K562 (cell line): Measurements from ENCODE around the gene NCDN. TPM values are rescaled to one million over a fixed set of nuclear protein-coding genes. Genes with fewer than 3 reads are reported as not detected.

Experiments used
- ATAC-seq: fragments of 200-7000 bp; cut with Tn5 transposase; 3 replicates; pipeline ENCODE4 v1.9.1; 2020; ENCODE audit warnings: moderate library complexity
- Bru-seq: library from RNA; stranded (reverse); fragments of 400-500 nt; gene quantifications from one replicate; lab custom pipeline; 2021; lab: Mats Ljungman, UMichigan
- BruChase-seq, 2 experiments: library from RNA; stranded (reverse); fragments of 400-500 nt; gene quantifications; one replicate each; lab custom pipeline; 2021; lab: Mats Ljungman, UMichigan
- BruUV-seq: library from RNA; stranded (reverse); fragments of 400-500 nt; replicated peaks from 2 replicates; lab custom pipeline; 2021; lab: Mats Ljungman, UMichigan
- CTCF ChIA-PET: fragments of 300-600 bp; formaldehyde crosslinking; extraction: SDS; loops from one replicate; lab custom pipeline; 2021; ENCODE audit warnings: low intra/inter-chr PET ratio; lab: Yijun Ruan, JAX
- POLR2A ChIA-PET: fragments of 300-600, 350-650 bp; sonication (Branson Sonifier 250); formaldehyde crosslinking; extraction: SDS; loops from one replicate; lab custom pipeline; 2021; ENCODE audit warnings: antibody characterized with exemption, inconsistent platforms; lab: Yijun Ruan, JAX
- DNase-seq, 4 experiments: peaks; one replicate each; pipeline versions ENCODE4 v3.0.0 to v3.0.0-alpha.2; 2011 to 2018; ENCODE audit warnings: low spot score in 3 of 4, mixed read lengths in 3 of 4; ENCODE audit errors: extremely low read depth in 1 of 4
- FAIRE-seq: peaks from 2 replicates; lab custom pipeline; 2011; peaks lifted over from hg19 to GRCh38; lab: Jason Lieb, UNC
- H2AFZ ChIP-seq: 2 replicates; pipeline ENCODE4 v1.6.0; 2011; ENCODE audit warnings: low read depth, low read length, control low read depth, inconsistent platforms
- H3K27ac ChIP-seq: fragments of 200-600 bp; 3 replicates; pipeline ENCODE4 v1.8.0; 2011; ENCODE audit warnings: low read depth, mild to moderate bottlenecking, control low read depth, inconsistent platforms, low read length, moderate library complexity, mixed read lengths; ENCODE audit errors: extremely low read depth
- H3K27me3 ChIP-seq, 2 experiments: fragments of 300-600 bp in 1 of 2; 2 replicates in 1 of 2; 3 replicates in 1 of 2; pipeline versions ENCODE4 v1.6.0 to v1.8.0; 2011; ENCODE audit warnings: inconsistent platforms in 2 of 2, low read length in 2 of 2, mild to moderate bottlenecking in 1 of 2, mixed read lengths in 1 of 2, moderate library complexity in 1 of 2; ENCODE audit not compliant: control insufficient read depth in 2 of 2, insufficient read depth in 2 of 2
- H3K36me3 ChIP-seq: fragments of 300-600 bp; 3 replicates; pipeline ENCODE4 v1.8.0; 2011; ENCODE audit warnings: mild to moderate bottlenecking, low read length, inconsistent platforms; ENCODE audit not compliant: control insufficient read depth, insufficient read depth
- H3K4me1 ChIP-seq, 2 experiments: fragments of 200-600 bp in 1 of 2; replicated peaks in 1 of 2; 2 replicates in 1 of 2; 3 replicates in 1 of 2; pipeline versions ENCODE4 v1.5.1 to v1.8.0; 2011; ENCODE audit warnings: inconsistent platforms in 2 of 2, low read length in 2 of 2, mild to moderate bottlenecking in 1 of 2, mixed read lengths in 1 of 2, moderate library complexity in 1 of 2; ENCODE audit not compliant: control insufficient read depth in 2 of 2, insufficient read depth in 2 of 2
- H3K4me2 ChIP-seq: 2 replicates; pipeline ENCODE4 v1.6.1; 2011; ENCODE audit warnings: low read length, control low read depth, inconsistent platforms, mixed read lengths; ENCODE audit not compliant: insufficient read depth
- H3K4me3 ChIP-seq: fragments of 200-600 bp; sonication (generic), shearing (Covaris generic); 2 replicates; pipeline ENCODE4 v1.5.1; 2016; ENCODE audit warnings: control low read depth, inconsistent platforms
- H3K79me2 ChIP-seq: fragments of 200-600 bp; 3 replicates; pipeline ENCODE4 v1.8.0; 2011; ENCODE audit warnings: low read length, inconsistent platforms; ENCODE audit not compliant: control insufficient read depth, insufficient read depth
- H3K9ac ChIP-seq, 2 experiments: 2 replicates each; pipeline versions ENCODE4 v1.6.0 to v1.6.1; 2011; ENCODE audit warnings: low read depth in 2 of 2, low read length in 2 of 2, control low read depth in 1 of 2, inconsistent platforms in 1 of 2, mild to moderate bottlenecking in 1 of 2, mixed read lengths in 1 of 2; ENCODE audit not compliant: insufficient read depth in 1 of 2
- H3K9me1 ChIP-seq: one replicate; pipeline ENCODE4 v1.6.0; 2011; ENCODE audit warnings: inconsistent platforms, mild to moderate bottlenecking, low read length, moderate library complexity; ENCODE audit not compliant: control insufficient read depth, insufficient read depth
- H3K9me3 ChIP-seq: replicated peaks from 2 replicates; pipeline ENCODE4 v1.5.1; 2011; ENCODE audit warnings: low read depth, low read length, inconsistent platforms; ENCODE audit not compliant: control insufficient read depth, insufficient read depth
- H4K20me1 ChIP-seq: replicated peaks from 2 replicates; pipeline ENCODE4 v1.6.1; 2011; ENCODE audit warnings: low read length, inconsistent platforms, mixed read lengths; ENCODE audit not compliant: control insufficient read depth, insufficient read depth
- MAFG ChIP-seq: fragments of 450-650 bp; conservative IDR thresholded peaks from 2 replicates; pipeline ENCODE4 v1.6.1; 2016; ENCODE audit warnings: missing genetic modification characterization, missing compliant biosample characterization
- PTRF ChIP-seq: fragments of 450-650 bp; IDR thresholded peaks from 2 replicates; pipeline ENCODE4 v1.6.1; 2016; ENCODE audit warnings: mild to moderate bottlenecking, missing genetic modification characterization, missing compliant biosample characterization
- RBBP5 ChIP-seq: fragments of 200-600 bp; sonication (generic); IDR thresholded peaks from 2 replicates; pipeline ENCODE4 v1.6.1; 2012; ENCODE audit warnings: borderline replicate concordance, mild to moderate bottlenecking, low read length, control low read depth, inconsistent platforms; ENCODE audit not compliant: insufficient read depth, poor library complexity, severe bottlenecking
- WGBS: fragments of 100-300 bp; shearing (Covaris generic); methylation state at CpG from one replicate; pipeline ENCODE4 v1.1.6; 2016; ENCODE audit warnings: low coverage, mixed read lengths; ENCODE audit not compliant: insufficient coverage; ENCODE audit errors: missing lambda C conversion rate; 5-methylcytosine and 5-hydroxymethylcytosine counted together
- in situ Hi-C: fragments of 300-500 bp; cut with MboI; formaldehyde crosslinking; loops from 4 replicates; pipeline ENCODE4 v1.15.0; 2018; ENCODE audit warnings: inconsistent platforms, mixed read lengths
- intact Hi-C: fragments of 100-400 bp; cut with micrococcal nuclease; formaldehyde crosslinking; loops from 2 replicates; pipeline ENCODE4 v1.14.2; 2022
- long read RNA-seq, 3 experiments: library from polyadenylated mRNA in 2 of 3; library from RNA in 1 of 3; unstranded in 2 of 3; stranded (forward) in 1 of 3; transcript quantifications; one replicate each; pipeline ENCODE4 v2.0.0, GENCODE V29; 2019 to 2022
- polyA minus RNA-seq, 3 experiments: library from RNA; depleted of rRNA, polyadenylated mRNA; stranded (reverse); fragments of >200 nt; gene quantifications; 2 replicates each; pipeline ENCODE4 v1.2.3, GENCODE V29; 2011
- polyA plus RNA-seq, 8 experiments: library from polyadenylated mRNA; depleted of rRNA in 4 of 8; stranded (reverse) in 5 of 8; unstranded in 3 of 8; fragments of >200 nt; fragmentation: Nextera tagmentation in 2 of 8; fragmentation: Illumina TruSeq in 1 of 8; extraction: Ambion mirVana in 2 of 8; extraction: Trizol in 1 of 8; gene quantifications; 2 replicates each; pipeline versions ENCODE4 v1.2.1 to v1.2.3, GENCODE V29; 2011 to 2014; ENCODE audit warnings: inconsistent platforms in 1 of 8, missing spikeins in 1 of 8
- total RNA-seq, 7 experiments: library from RNA; depleted of rRNA in 6 of 7; stranded (reverse); fragments of >200 nt in 6 of 7; fragmentation: Illumina TruSeq in 2 of 7; extraction: Trizol in 2 of 7; gene quantifications; 2 replicates each; pipeline versions ENCODE4 v1.2.1 to v1.2.3, GENCODE V29; 2011 to 2021; ENCODE audit warnings: low replicate concordance in 1 of 7
- TF ChIP-seq, protein P1 (sequence below): fragments of 250-450 bp; sonication (Bioruptor Pico); IDR thresholded peaks from 2 replicates; pipeline ENCODE4 v1.5.0; 2021; ENCODE audit warnings: mild to moderate bottlenecking, moderate library complexity
- TF ChIP-seq, protein P2 (sequence below), 3 experiments: IDR thresholded peaks in 2 of 3; conservative IDR thresholded peaks in 1 of 3; 2 replicates each; pipeline ENCODE4 v1.5.1; 2011 to 2012; ENCODE audit warnings: low read length in 3 of 3, mild to moderate bottlenecking in 3 of 3, control low read depth in 2 of 3, improper control_type of control experiment in 1 of 3, inconsistent platforms in 1 of 3, low read depth in 1 of 3, mixed read lengths in 1 of 3, moderate library complexity in 1 of 3; ENCODE audit not compliant: insufficient read depth in 2 of 3

The NCDN gene, protein sequence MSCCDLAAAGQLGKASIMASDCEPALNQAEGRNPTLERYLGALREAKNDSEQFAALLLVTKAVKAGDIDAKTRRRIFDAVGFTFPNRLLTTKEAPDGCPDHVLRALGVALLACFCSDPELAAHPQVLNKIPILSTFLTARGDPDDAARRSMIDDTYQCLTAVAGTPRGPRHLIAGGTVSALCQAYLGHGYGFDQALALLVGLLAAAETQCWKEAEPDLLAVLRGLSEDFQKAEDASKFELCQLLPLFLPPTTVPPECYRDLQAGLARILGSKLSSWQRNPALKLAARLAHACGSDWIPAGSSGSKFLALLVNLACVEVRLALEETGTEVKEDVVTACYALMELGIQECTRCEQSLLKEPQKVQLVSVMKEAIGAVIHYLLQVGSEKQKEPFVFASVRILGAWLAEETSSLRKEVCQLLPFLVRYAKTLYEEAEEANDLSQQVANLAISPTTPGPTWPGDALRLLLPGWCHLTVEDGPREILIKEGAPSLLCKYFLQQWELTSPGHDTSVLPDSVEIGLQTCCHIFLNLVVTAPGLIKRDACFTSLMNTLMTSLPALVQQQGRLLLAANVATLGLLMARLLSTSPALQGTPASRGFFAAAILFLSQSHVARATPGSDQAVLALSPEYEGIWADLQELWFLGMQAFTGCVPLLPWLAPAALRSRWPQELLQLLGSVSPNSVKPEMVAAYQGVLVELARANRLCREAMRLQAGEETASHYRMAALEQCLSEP
- 18.2 and 51.7 TPM in 2 replicates for total RNA-seq (2011; cell fraction: chromatin; rRNA removed; ENCODE audit: low replicate concordance)
- total RNA-seq (2011; cell fraction: nucleolus; rRNA removed): 35.4 and 36.2 TPM in 2 replicates
- 27.1 and 28.9 TPM in 2 replicates for total RNA-seq (2011; cell fraction: nucleoplasm; rRNA removed)
- total RNA-seq (2014; rRNA removed) (16.4 and 20.4 TPM in 2 replicates), total RNA-seq (2014; rRNA removed; fragmentation: Illumina TruSeq; extraction: Trizol) (4.5 and 5.4 TPM in 2 replicates), total RNA-seq (2015; rRNA removed; fragmentation: Illumina TruSeq; extraction: Trizol) (10.7 and 13.3 TPM in 2 replicates), total RNA-seq (2021) (33.5 and 35.1 TPM in 2 replicates), polyA plus RNA-seq (2011; rRNA removed) (8.1 and 14.6 TPM in 2 replicates), polyA plus RNA-seq (2014; fragmentation: Illumina TruSeq; extraction: Trizol) (16.0 and 26.9 TPM in 2 replicates), polyA plus RNA-seq (2014; fragmentation: Nextera tagmentation; extraction: Ambion mirVana) (1 to 10 TPM; 1.9 to 2.6 TPM), polyA plus RNA-seq (2014; rRNA removed) (20.0 and 24.8 TPM in 2 replicates), polyA minus RNA-seq (2011; rRNA and poly(A)+ RNA removed) (4.9 and 5.2 TPM in 2 replicates), Bru-seq, nascent RNA (percentile 73 among the genes with signal in this experiment), BruChase-seq, experiment 1, labeled RNA remaining after a 2-hour chase (percentile 59 among the genes with signal in this experiment), BruChase-seq, experiment 2, labeled RNA remaining after a 6-hour chase (percentile 59 among the genes with signal in this experiment)
- 11.3 and 22.9 TPM in 2 replicates for polyA plus RNA-seq (2011; cell fraction: cytosol; rRNA removed)
- 32.8 and 67.9 TPM in 2 replicates for polyA plus RNA-seq (2011; cell fraction: nucleus; rRNA removed)
- 23.9 and 26.1 TPM in 2 replicates for polyA plus RNA-seq (2012)
- 13.6 and 15.4 TPM in 2 replicates for polyA minus RNA-seq (2011; cell fraction: cytosol; rRNA and poly(A)+ RNA removed)
- polyA minus RNA-seq (2011; cell fraction: nucleus; rRNA and poly(A)+ RNA removed): 16.6 and 17.4 TPM in 2 replicates
- long read RNA-seq, experiment 1, transcript NCDN-201 (8 exons, 3,433 nt): major isoform, 20 of 143 reads
- long read RNA-seq, experiment 1, transcript NCDN-202 (7 exons, 3,683 nt): minor isoform, 11 of 143 reads
- long read RNA-seq, experiment 1, partial matches to known transcripts: 66 of 143 reads
- long read RNA-seq, experiment 1, other reads (novel, unspliced or antisense): 46 of 143 reads
- long read RNA-seq, experiment 2, transcript NCDN-201 (8 exons, 3,433 nt): major isoform, 14 of 46 reads
- long read RNA-seq, experiment 2, partial matches to known transcripts: 25 of 46 reads
- long read RNA-seq, experiment 2, other reads (novel, unspliced or antisense): 3 of 46 reads
- long read RNA-seq, experiment 3, transcript NCDN-201 (8 exons, 3,433 nt): major isoform, 7 of 15 reads
- long read RNA-seq, experiment 3, partial matches to known transcripts: 1 of 15 reads
- long read RNA-seq, experiment 3, other reads (novel, unspliced or antisense): 3 of 15 reads

DNA sequence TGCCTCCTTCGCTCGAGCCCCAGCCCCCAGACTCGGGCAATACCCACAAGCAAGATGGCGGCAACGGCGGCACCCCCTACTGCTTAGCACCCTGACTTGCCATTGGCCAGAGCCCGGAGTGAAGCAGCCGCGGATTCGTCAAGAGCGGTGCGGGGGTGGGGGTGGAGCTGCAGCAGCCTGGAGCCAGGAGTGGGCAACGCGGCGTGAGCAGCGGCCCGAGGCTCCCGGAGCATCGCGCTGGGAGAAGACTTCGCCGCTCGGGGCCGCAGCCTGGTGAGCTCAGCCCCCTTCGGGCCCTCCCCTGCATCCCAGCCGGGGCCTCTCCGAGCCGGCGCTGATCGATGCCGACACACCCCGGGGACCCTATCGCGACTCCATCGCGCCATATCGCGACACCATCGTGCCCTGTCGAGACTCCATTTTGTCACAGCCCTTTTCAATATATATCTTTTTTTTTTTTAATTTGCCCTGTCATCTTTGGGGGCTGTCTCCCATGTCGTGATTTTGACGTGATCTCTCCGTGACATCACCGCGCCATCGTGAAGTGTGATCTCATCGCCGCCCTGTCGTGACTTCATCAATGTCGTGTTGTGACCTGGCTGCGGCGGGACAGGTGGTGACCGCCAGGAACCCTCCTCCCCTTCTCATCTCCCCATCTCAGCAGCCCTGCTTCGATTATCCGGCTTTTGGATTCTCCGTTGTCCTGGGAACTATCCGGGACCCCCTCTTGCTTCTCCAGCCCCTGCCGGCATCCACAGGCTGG, at the start of gene NCDN:
TSS of gene NCDN (plus strand) at position 189 of the 763 bp plus-strand sequence. CDS start at position 581, 392 bp downstream.
- H3K9me1 ChIP-seq: no peaks in the 10 kb centered on the region
- CTCF ChIA-PET: no interaction called here
- no TSS peak for BruUV-seq
- ATAC-seq (peak; percentile 94), FAIRE-seq (peak; percentile 93), DNase-seq (peak; percentile 98 to 99 (median 98))
- in situ Hi-C loops: no loop called here
- no peaks in the 10 kb centered on the region for H3K9me3 ChIP-seq
- intact Hi-C loops: loop anchor here (5.0 kb wide), 2 partner anchors 365 to 700 kb away; partner anchors contain the start of genes SFPQ and SMIM12
- POLR2A ChIA-PET: interaction anchor here (0.6 to 1.5 kb wide), 9 partner anchors 11 to 365 kb away, joined by 3 to 10 read pairs (median 4); partner anchors contain the start of genes C1orf216 and SFPQ
- H2AFZ ChIP-seq: peak within 1 kb of the TSS; percentile 99
- 0 out of 2 replicates have a peak, but pooled peaks cover 4% of the 10 kb centered on the region for H4K20me1 ChIP-seq
- no peaks in the 10 kb centered on the region for H3K27me3 ChIP-seq
- peaks cover 44% of the 10 kb centered on the region for H3K79me2 ChIP-seq
- H3K4me3 ChIP-seq: peak within 1 kb of the TSS; percentile 91
- H3K4me2 ChIP-seq: peak within 1 kb of the TSS; percentile 90
- H3K27ac ChIP-seq: peak within 1 kb of the TSS; percentile 98
- H3K36me3 ChIP-seq: peaks cover 44% of the 10 kb centered on the region; the same call in 2 of the 3 replicates
- WGBS: under 1% methylated on average over 58 of the region's 58 CpGs
- peaks cover 19 to 39% of the 10 kb centered on the region in 2 experiments for H3K4me1 ChIP-seq
- H3K9ac ChIP-seq: peak within 1 kb of the TSS; percentile 97 to 99
- TF ChIP-seq, protein P1, sequence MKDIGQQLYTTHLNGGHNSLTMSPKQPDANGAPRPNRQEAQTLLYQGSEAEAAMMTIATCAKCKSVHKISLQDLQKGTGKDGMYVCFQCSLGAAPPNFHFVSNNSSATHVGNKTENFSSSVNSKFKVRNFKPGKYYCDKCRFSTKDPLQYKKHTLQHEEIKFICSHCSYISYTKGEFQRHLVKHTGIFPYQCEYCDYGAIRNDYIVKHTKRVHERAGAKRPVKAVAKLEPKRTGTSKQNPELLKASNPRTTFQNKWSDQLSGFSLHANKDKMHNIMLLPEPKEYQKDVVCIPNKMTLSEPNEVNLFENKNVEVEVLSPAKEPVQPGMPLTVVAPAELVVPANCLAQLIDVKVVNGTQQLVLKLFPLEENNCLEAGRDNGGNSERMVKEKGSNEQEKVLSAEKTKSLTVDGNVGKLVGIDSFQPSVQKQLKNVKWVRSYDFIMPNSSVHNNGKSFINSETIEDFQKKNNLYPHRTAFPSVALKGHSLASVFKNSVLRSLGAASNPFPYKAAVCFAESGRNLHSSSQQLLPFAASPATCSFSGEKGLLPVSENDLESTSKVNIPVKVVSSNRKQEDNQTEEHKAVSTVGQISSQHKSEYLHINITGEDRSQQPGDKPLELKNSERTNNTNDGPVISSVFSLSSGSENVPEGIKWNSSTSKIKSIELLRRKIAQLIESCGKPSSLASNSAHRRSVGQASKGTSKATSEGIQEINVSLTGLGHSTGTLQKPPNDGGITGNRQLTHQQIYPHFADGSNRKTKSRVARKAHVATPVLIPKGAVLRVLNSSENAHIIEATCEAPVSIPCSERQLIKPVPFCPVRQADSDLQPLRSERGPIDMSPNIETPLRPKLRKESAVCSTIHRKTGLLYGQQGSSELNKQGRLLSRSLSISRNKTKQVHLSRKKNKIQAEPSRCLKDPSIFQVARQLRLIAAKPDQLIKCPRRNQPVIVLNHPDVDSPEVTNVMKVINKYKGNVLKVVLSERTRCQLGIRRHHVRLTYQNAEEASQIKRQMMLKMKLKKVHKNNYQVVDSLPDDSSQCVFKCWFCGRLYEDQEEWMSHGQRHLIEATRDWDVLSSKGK (CRISPR knock-in tag): no peak
- TF ChIP-seq, protein P2, sequence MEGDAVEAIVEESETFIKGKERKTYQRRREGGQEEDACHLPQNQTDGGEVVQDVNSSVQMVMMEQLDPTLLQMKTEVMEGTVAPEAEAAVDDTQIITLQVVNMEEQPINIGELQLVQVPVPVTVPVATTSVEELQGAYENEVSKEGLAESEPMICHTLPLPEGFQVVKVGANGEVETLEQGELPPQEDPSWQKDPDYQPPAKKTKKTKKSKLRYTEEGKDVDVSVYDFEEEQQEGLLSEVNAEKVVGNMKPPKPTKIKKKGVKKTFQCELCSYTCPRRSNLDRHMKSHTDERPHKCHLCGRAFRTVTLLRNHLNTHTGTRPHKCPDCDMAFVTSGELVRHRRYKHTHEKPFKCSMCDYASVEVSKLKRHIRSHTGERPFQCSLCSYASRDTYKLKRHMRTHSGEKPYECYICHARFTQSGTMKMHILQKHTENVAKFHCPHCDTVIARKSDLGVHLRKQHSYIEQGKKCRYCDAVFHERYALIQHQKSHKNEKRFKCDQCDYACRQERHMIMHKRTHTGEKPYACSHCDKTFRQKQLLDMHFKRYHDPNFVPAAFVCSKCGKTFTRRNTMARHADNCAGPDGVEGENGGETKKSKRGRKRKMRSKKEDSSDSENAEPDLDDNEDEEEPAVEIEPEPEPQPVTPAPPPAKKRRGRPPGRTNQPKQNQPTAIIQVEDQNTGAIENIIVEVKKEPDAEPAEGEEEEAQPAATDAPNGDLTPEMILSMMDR (IDR thresholded peaks at IDR 0.05 in 2 of 3, conservative IDR thresholded peaks at IDR 0.05 in 1 of 3; ENCODE audit: insufficient read depth in 2 of 3, low read depth in 1 of 3, low read length in 3 of 3): no peak; a peak in 1 of 6 replicates
- 0 out of 2 replicates have a peak, but pooled peaks have one; percentile 11 for TF ChIP-seq MAFG (tag)
- peak; percentile 48 for TF ChIP-seq RBBP5
- TF ChIP-seq PTRF (tag): no peak
